HG03175 (cell line): ENCODE measurements around the gene DPYSL3.

ENCODE experiments used
- ATAC-seq: cut with Tn5 transposase; IDR thresholded peaks from one replicate; pipeline ENCODE4 v1.9.1; 2021; ENCODE audit warnings: mild to moderate bottlenecking, moderate library complexity; ENCODE audit not compliant: unreplicated experiment

The DPYSL3 gene

DNA sequence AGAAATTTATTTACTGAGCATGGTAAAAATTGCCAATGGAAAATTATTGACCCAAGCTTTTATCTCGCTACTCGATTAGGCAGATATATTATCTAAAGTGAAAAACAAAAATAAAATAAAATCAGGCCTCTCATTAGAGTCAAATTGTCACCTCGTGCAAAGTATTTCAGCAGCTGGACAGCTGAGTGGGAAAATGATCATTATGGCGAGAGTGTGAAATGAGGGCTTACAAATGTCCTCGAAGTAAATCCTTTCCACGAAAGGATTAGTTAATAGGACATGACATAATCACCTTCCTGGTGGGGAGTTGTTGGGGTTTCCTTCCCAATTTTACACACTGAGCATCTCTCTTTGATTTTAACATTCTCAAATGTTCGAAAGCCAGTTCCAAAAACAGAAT lies 5.4 kb upstream of the DPYSL3 start:
- ATAC-seq, result no peak

DNA sequence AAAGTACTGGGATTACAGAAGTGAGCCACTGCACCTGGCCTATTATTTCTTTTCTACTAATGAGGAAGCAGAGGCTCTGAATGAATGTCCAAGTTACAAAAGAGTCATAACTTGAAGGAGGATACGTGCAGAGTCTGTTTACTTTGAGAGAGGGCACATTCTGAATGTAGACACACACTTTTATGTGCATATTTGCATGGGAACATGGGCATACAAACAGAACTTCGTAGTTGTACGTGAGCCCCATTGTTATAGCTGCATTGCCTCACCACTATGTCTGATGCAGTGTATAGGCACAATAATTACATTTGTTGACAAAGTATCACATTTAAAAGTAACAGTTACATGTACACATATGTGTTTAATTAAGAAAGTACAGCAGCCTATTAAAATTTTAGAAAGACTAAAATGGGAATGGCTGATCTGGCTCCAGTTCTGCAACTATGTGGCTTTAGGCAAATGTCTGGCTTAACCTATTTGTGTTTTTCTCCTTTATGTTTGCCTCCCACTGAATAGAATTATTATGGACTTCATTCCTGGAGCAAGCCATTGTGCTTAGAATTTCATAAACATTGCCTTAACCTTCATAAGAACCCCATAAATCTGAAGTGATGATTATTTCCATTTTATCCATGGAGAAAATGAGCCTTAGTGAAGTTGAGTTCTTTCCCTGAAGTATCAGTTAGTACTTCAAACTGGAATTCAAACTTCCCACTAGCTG lies 3.0 kb upstream of the DPYSL3 start:
- no peak for ATAC-seq

DNA sequence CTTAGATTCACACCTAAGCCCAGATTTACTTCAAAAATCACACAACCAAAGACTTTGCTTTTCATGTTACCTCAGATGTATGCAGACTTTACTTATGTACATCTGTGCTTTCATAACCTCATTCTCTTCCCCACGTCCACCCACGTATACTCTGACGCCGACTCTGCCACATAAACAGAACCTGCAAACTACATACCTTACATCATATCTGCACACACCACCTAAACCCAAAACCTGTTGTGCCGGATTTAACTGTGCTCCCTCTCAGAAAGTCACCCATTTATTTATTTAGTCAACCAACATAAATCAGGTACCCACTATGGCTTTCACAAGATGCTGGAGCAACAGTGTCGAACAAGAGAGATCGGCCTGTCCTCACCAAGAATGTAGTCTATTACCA lies 1.0 kb upstream of the DPYSL3 start:
- ATAC-seq, result no peak

DNA sequence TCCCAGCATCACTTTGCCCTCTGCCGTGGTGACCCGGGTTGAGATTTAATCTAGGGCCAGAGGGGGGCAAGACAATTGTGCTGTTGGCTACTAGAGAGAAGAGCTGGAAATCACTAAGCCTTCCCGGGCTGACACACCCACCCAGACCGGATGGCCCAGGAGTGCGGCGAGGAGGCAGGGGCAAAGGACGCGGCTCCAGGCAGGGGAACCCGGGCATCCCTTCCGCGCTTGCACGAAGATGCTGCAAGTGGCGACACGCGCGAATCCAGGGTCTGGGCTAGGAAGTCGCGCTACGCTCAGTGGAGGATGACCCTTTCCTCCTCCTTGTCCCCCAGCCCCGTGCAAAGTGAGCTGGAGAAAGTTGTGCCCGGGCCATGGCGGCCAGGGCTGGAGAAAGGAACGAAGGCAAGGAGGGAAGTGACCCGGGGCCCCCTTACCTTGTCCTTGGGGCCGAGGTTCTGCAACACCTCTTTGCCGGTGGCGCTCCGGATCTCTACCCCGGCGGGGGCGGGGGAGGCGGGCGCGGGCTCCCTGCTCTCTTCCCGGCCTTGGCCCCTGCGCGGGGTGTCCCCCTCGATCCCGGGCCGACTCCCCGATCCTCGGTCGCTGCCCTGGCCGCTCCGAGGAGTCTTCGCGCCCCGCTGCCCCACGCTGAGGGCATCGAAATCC lies 693 bp downstream of the DPYSL3 start:
- no peak for ATAC-seq

DNA sequence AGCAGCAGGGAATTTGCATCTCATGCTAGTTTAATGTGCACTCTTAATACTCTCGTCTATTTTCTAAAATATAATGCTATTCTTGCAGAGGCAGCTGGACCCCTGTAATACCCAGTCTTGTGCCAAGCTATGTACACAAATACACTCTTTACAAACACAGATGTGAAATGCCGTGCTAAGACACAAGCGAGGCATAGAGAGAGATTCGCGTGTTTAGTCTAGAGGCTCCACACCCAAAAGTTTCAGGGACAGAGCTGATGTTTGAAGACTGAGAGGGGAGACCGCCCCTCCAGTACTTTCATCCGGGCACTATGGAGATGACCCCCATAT lies 1.2 kb downstream of the DPYSL3 start:
- ATAC-seq, result no peak

DNA sequence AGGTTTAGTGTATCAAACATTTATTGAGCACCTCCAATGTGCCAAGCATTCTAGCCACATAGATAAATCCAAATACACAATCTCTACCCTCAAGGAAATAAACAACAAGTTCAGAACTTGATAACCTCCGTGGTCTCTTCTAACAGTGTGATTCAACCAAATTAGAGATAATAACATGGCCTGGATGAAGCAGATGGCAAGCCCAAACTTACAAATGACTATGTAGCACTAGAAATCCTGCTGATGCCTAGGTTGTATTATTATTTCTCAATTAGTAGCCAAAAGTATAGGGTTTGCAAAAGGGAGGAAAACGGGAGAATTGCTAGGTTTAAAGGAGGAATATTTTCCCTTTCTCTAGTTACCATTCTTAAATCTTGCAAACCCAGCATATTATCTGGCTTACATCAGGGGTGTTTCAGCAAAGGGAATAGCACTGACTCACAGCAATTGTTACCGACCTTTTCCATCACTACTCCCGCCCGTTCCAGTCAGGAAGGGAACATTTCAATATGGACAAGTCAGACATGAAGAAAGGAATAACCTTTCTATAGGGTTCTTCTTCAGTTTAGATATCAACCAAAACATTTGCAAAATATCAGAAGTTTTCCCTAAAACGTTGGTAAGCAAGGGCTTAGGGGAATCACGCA lies 2.3 kb downstream of the DPYSL3 start:
- no peak for ATAC-seq

DNA sequence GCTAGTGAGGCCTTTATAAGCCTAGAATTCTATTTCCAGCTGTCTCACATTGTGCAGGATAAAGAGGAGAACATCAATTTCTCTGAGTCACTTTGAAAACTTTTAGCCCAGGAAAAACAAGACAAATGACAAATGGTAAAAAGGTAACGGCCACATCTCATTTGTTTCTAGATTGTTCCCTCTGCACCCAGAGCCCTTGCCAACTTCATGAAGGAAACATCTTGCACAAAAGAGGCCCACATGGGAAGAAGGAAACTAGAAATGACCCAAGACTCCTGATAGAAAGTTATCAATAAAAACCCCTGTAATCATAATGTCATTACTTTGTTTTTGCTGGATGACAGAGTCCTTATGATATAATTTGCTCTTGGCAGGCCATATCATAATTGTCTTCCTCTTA lies 5.3 kb downstream of the DPYSL3 start:
- ATAC-seq, result no peak

DNA sequence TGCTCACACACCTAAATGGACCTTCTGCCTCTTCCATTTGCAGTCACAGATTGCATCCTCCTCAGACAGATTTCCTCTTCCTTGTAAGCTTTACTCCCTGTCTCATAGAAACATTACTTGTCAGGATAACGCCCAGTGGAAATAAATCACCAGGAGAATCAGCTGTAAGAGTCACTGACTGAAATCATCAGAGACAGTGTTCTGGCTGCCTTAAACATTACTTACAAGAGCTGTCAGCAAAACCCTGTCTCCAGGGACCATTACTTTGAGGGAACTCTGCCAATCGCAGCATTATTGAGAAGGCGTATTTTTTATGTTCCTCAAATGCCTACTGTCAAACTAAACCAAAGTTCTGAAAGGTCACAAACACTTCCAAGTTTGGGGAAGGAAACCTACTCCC lies 5.9 kb downstream of the DPYSL3 start:
- ATAC-seq, result no peak

DNA sequence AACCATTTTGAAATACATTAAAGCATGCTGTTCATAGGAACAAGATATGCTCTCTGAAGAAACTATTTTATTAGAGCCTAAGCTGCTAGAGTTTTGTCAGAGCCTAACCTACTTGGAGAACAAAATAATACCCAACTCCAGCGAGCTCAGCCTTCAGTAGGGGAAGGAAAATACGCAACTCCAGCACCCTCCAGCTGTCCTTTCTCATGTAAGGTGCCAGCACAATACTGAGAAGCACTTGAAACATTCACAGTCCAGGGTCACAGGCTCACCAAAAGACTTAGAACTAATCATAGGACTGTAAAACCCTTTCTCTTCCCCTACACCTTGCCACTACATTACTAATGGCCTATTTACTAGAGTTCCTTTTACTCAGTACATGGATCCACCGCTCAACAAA lies 18.9 kb downstream of the DPYSL3 start:
- no peak for ATAC-seq

DNA sequence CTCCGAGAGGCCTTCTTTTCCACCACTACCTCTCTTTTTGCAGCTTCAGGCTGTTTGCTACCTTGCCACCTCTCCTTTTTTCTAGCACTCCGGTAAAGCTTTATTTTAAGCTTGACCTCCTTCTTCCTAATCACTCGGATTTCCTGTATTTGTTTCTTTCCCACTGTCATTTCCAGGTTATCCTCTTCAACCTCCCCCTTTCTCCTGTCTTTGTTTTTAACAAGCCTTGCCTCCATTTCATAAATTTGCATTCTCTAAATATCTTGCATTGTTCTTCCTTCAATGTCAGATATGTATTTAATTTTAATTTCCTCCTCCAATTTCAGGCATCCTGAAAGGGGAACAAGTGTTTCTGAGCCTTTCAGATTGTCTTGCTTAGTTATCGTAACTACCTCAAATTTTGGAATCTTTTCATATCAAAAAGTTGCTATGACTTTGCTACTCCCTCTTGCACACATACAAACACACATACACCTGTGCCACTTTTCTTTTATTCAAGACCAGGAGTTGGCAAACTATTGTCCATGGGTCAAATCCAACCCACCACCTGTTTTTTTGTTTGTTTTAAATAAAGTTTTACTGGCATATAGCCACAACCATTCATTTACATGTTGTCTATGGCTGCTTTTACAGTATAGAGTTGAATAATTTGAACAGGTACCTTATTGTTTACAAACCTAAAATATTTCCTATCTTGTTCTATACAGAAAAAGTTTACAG lies 22.7 kb downstream of the DPYSL3 start:
- no peak for ATAC-seq

DNA sequence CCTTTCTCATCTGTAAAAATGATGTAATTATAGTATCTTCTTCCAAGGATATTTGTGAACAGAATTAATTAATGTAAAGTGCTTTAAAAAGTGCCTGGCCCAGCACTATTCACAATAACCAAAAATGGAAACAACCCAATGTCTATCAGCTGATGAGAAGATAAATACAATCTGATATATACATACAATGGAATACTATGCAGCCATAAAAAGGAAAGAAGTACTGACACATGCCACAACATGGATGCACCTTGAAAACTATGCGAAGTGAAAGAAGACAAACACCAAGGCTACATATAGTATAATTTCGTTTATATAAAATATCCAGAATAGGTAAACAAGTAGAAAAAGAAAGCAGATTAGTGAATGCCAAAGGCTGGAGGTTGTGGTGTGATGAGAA lies 24.1 kb downstream of the DPYSL3 start:
- ATAC-seq, result no peak

DNA sequence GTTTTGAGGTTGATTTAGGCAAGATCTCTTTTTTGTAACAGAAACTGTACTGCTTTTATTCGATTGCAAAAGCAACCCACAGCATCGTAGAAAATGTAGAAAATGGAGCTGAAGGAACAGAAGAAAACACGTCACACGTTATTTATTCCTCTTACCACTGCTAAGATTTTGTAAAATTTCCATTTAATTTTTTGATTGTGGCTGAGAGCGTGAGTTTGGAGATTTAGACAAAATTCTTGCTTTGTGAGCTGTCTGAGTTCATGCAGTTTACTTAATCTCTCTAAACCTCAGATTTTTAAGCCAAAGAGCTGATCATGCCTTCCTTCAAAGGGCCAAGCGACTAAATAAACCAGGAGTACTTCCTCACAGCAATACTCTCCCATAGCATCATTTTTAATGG lies 24.8 kb downstream of the DPYSL3 start:
- ATAC-seq, result no peak

DNA sequence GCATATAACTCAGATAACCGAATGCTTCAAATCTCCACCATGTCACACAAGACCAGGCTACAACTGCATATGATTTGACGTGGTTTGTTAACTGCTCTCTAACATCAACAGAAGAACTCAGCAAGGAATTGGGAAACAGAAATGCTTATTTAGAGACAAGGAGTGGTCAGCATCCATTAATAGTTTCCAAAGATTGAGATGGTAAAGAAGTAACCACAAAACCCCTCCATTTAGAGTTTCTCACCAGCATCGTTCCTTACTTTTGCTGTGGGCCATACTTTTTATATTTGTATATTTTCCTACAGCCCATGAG lies 25.2 kb downstream of the DPYSL3 start:
- ATAC-seq, result no peak

DNA sequence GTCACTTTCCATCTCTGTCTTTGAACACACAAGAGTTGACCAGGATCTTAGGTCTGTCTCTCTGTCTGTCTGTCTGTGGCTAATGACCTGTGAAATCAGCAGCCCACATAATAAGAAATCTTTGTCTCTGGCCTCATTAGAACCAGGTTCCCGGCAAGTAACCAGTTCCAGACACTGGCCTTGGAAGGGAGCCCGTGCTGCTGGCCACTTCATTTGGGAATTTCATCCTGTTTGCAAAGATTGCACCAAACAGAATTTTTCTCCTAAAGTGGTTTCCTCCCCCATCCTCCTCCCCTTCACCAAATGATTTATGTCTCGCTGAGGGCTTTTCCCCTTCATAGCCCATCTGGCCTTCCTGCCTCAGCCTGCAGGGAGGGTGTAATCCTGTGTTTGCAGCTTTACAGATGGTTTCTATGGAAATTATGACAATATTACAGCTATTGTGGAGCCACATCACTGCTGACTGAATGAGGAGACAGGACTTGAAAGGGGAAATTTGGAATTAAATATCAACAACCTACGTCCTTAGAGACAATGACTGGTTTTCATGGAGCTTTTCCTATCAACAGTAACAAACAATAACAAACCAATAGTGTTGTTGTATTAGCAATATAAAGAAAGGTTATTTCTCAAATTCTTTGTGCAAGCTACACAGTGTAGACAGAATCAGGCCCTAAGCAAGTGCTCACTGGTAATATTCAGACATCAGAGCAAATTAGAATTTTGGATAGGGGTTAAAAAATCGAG lies 25.7 kb downstream of the DPYSL3 start:
- ATAC-seq, result no peak

DNA sequence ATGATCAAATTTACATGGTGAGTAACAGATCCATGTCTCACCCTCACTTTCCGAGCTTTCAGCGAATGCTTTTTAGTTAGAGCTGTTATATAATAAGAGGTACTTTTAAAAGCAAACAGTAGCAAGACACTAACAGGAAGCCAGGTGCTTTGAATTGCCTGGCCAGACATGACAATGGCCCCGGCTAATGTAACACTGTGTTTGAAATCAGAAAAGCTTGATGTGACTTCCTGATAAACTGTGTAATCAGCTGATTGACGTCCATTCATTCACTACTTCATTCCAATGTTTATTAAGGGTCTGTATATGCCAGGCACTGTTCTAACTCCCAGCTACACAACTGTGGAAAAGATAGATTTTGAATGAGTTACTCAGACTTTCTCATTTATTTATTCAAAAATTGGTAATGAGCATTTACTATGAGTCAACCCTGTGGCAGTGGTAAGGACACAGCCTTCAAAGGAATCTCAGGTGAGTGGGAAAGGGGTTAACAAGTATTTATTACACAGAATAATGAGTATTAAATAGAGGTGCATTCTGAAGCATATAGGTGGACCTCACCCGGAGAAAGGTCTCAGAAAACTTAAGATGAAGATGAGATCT lies 26.6 kb downstream of the DPYSL3 start:
- no peak for ATAC-seq

DNA sequence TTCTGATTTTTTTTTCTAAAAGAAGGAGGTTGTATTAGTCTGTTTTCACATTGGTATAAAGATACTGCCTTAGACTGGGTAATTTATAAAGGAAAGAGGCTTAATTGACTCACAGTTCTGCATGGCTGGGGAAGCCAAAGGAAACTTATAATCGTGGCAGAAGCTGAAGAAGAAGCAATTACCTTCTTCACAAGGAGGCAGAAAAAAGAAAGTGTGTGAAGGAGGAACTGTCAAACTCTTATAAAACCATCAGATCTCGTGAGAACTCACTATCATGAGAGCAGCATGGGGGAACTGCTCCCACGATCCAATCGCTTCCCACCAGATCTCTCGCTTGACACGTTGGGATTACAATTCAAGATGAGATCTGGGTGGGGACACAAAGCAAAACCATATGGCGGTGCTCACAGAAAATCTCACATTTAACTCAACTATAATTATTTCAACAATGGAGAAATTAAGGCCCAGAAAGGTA lies 27.1 kb downstream of the DPYSL3 start:
- ATAC-seq, result no peak

DNA sequence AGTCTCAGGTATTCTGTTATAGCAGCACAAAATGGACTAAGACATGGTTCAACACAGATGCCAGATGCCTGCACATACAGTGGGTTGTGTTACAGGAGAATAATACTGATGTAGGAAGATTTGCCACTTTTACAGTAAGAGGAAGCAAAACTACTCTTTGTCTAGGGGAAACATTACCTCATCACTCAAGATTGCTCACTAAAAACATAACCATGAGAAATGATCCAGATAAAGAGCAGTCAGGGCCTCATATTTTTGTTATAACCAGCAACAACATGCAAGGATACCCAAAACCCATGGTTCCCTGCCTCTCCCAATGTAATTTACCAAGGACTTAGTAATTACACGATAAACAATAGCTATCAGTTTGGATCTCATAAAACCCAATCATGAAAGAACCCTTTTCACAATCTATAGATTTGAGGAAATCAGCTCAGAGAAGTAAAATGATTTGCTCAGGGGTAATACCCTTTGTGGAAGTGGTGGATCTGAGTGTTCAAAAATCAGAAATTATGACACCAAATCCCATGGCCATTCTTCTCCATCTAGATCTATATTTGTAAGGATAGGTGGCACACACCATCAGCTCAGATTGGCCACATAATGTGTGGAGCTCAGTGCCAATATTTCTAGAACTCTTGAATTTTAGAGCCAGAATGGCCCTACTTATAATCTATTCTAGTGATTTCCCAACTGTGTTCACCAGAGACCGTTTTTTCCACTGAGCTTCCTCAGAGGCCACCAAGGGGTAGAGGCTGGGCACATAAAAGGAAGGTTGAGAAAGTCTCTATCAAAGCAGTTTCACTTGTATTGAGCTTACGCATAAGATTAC lies 27.8 kb downstream of the DPYSL3 start:
- no peak for ATAC-seq

DNA sequence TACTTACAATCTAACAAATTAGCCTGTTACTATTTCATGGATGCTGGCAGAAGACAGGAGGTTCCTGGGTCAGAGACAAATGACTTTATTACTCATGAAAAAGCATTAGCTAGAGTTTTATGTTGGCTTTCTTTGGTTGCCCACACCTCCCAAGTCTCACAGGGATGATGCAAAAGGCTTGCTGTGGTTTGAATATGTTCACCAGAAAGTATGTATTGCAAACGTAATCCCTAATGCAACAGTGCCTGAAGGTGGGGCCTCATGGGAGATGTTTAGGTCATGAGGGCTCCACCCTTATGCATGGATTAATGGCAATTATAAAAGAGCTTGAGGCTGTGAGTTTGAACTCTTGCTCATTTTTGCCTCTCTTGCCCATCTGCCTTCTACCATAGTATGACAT lies 28.5 kb downstream of the DPYSL3 start:
- ATAC-seq, result no peak

DNA sequence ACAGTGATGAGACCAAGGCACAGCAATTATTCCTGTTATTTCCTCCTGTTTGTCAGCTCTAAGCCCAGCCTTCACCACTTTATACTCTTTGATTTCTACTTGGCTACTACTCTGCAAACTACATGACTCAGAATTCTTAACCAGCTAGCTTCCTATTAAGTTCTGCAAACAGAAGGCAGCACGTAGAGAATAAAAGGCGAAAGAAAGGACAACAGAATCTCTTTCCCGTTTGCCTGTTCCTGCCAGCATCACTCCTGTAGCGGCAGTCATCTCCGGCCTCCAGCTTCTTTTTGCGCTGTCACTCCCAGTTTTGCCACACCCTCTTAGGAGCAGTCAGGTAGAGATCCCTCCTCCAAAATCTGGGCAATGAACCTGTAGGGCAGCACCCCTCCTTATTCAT lies 29.9 kb downstream of the DPYSL3 start:
- no peak for ATAC-seq

DNA sequence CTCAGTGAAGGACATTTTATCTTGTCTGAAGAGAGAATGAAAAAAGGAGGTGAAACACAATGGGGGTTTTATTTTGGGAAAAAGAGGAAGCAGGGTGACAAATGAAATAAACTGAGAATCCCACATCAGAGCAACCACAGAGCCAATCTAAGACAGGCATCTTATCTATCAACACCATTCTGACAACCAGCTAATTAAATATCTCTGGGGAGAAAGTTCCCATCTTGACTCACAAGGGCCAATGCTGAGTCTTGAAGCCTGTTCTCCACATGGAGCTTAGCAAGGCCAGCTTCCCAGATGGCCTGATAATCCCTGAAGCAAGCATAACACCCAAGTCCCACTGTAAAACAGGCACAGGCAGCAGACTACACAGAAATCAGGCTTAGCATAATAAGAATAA lies 30.4 kb downstream of the DPYSL3 start:
- no peak for ATAC-seq
